PC-3 (cell line): ENCODE data around the gene CHD9. TPM values are rescaled to one million over a fixed set of nuclear protein-coding genes. Genes with fewer than 3 reads are reported as not detected.

ENCODE experiments used
- ATAC-seq: fragments of 200-7000 bp; cut with Tn5 transposase; 2 replicates; pipeline ENCODE4 v1.9.1; 2020; ENCODE audit warnings: mild to moderate bottlenecking, moderate library complexity
- BruUV-seq: library from RNA; stranded (reverse); fragments of 400-500 nt; replicated peaks from 2 replicates; lab custom pipeline; 2021; lab: Mats Ljungman, UMichigan
- CTCF ChIA-PET: fragments of 300-600 bp; sonication (Branson Sonifier 250); formaldehyde crosslinking; loops from one replicate; lab custom pipeline; 2022; ENCODE audit warnings: antibody characterized with exemption; lab: Charles Lee
- POLR2A ChIA-PET: fragments of 300-600 bp; sonication (Branson Sonifier 250); formaldehyde crosslinking; loops from one replicate; lab custom pipeline; 2022; ENCODE audit warnings: antibody characterized with exemption; ENCODE audit not compliant: unreplicated experiment; lab: Charles Lee
- DNase-seq: peaks from one replicate; pipeline ENCODE4 v3.0.0-alpha.2; 2015
- H2AFZ ChIP-seq: fragments of 300-600 bp; sonication (generic); 2 replicates; pipeline ENCODE4 v1.6.0; 2016; ENCODE audit warnings: antibody characterized with exemption, low read length
- H3F3A ChIP-seq: fragments of 300-600 bp; sonication (generic); one replicate; pipeline ENCODE4 v1.6.0; 2017; ENCODE audit warnings: antibody characterized with exemption, low read length, control low read depth, mild to moderate bottlenecking; ENCODE audit not compliant: unreplicated experiment
- H3K27ac ChIP-seq: fragments of 300-600 bp; sonication (generic); 2 replicates; pipeline ENCODE4 v1.5.1; 2016; ENCODE audit warnings: mild to moderate bottlenecking, low read length
- H3K27me3 ChIP-seq: fragments of 300-600 bp; sonication (generic); 2 replicates; pipeline ENCODE4 v1.6.1; 2016; ENCODE audit warnings: low read length, mixed read lengths
- H3K36me3 ChIP-seq: fragments of 300-600 bp; sonication (generic); 2 replicates; pipeline ENCODE4 v1.6.1; 2016; ENCODE audit warnings: low read depth, mixed run types, low read length, mixed read lengths
- H3K4me1 ChIP-seq: fragments of 300-600 bp; sonication (generic); 2 replicates; pipeline ENCODE4 v1.5.1; 2016; ENCODE audit warnings: low read length; ENCODE audit not compliant: insufficient read depth
- H3K4me2 ChIP-seq: fragments of 300-600 bp; sonication (generic); 2 replicates; pipeline ENCODE4 v1.6.0; 2016; ENCODE audit warnings: low read length
- H3K4me3 ChIP-seq: fragments of 300-600 bp; sonication (generic); 2 replicates; pipeline ENCODE4 v1.5.1; 2016; ENCODE audit warnings: mild to moderate bottlenecking, low read length, mixed read lengths
- H3K79me2 ChIP-seq: fragments of 300-600 bp; sonication (generic); 2 replicates; pipeline ENCODE4 v1.6.1; 2017; ENCODE audit warnings: low read length, mixed read lengths
- H3K9ac ChIP-seq: fragments of 300-600 bp; sonication (generic); 2 replicates; pipeline ENCODE4 v1.6.0; 2016; ENCODE audit warnings: mild to moderate bottlenecking, low read length
- H3K9me2 ChIP-seq: fragments of 300-600 bp; sonication (generic); replicated peaks from 2 replicates; pipeline ENCODE4 v1.6.1; 2016; ENCODE audit warnings: mixed run types, low read length, mixed read lengths
- H3K9me3 ChIP-seq: fragments of 300-600 bp; sonication (generic); 2 replicates; pipeline ENCODE4 v1.6.1; 2016; ENCODE audit warnings: low read length, mixed read lengths
- H4K20me1 ChIP-seq: fragments of 300-600 bp; sonication (generic); 2 replicates; pipeline ENCODE4 v1.6.1; 2016; ENCODE audit warnings: low read length, mixed read lengths
- CTCF ChIP-seq: fragments of 300-600 bp; sonication (generic); conservative IDR thresholded peaks from 2 replicates; pipeline ENCODE4 v1.5.1; 2017; ENCODE audit warnings: antibody characterized with exemption, low read depth, mild to moderate bottlenecking, low read length
- EZH2 ChIP-seq: fragments of 300-600 bp; sonication (generic); IDR thresholded peaks from one replicate; pipeline ENCODE4 v1.6.1; 2017; ENCODE audit warnings: antibody characterized with exemption, mild to moderate bottlenecking, low read length; ENCODE audit not compliant: unreplicated experiment
- EZH2phosphoT487 ChIP-seq: fragments of 300-600 bp; sonication (generic); IDR thresholded peaks from 2 replicates; pipeline ENCODE4 v1.6.1; 2018; ENCODE audit warnings: mild to moderate bottlenecking, antibody characterized with exemption, low read length, borderline replicate concordance
- intact Hi-C: fragments of 100-400 bp; cut with micrococcal nuclease; formaldehyde crosslinking; loops from 2 replicates; pipeline ENCODE4 v1.9.0; 2023
- total RNA-seq: library from RNA; depleted of rRNA; stranded (reverse); fragments of >200 nt; gene quantifications from 2 replicates; pipeline ENCODE4 v1.2.3, GENCODE V29; 2014

The CHD9 gene
- total RNA-seq, 1 experiment from 2014 or later: 13.3 TPM

- H3K9me2 ChIP-seq: no peaks in the 10 kb centered on the region
- H3K27me3 ChIP-seq: no peaks in the 10 kb centered on the region
- no peak overlapping the region for H3K27ac ChIP-seq
- no peak overlapping the region for H3K4me2 ChIP-seq
- intact Hi-C loops: loop anchor here (5.0 kb wide), 1 partner anchor 41 kb away; no protein-coding TSS in a partner anchor
- H3K9me3 ChIP-seq: no peaks in the 10 kb centered on the region
- 0 out of 2 replicates have a peak, but pooled peaks cover 4% of the 10 kb centered on the region for H3K79me2 ChIP-seq
- no peaks in the 10 kb centered on the region for H3K36me3 ChIP-seq
- H3K4me3 ChIP-seq: no peak overlapping the region
- H3K4me1 ChIP-seq: no peaks in the 10 kb centered on the region
- no peaks in the 10 kb centered on the region for H3F3A ChIP-seq
- ATAC-seq (no peak), DNase-seq (no peak)
- TF ChIP-seq EZH2: no peak
- BruUV-seq: no TSS peak
- CTCF ChIA-PET: no interaction called here
- POLR2A ChIA-PET: no interaction called here
- no peaks in the 10 kb centered on the region for H4K20me1 ChIP-seq
- H3K9ac ChIP-seq: no peak overlapping the region
- H2AFZ ChIP-seq: no peak overlapping the region
Observed at GRCh38 chr16:53166099-53166498, 111.3 kb downstream of the CHD9 start.

GRCh38 chr16:53168744-53169143 is 114.0 kb downstream of the CHD9 start:
- POLR2A ChIA-PET: interaction anchor here (0.6 kb wide), 1 partner anchor 101 kb away, joined by 16 read pairs; no protein-coding TSS in a partner anchor
- ATAC-seq: no peak
- no peak overlapping the region for H3K9ac ChIP-seq
- no peaks in the 10 kb centered on the region for H3K4me1 ChIP-seq
- H3K27me3 ChIP-seq: no peaks in the 10 kb centered on the region
- no peak for DNase-seq
- no TSS peak for BruUV-seq
- no peaks in the 10 kb centered on the region for H3K9me2 ChIP-seq
- H3F3A ChIP-seq: no peaks in the 10 kb centered on the region
- intact Hi-C loops: loop anchor here (5.0 kb wide), 1 partner anchor 39 kb away; no protein-coding TSS in a partner anchor
- no peak overlapping the region for H2AFZ ChIP-seq
- TF ChIP-seq EZH2phosphoT487 (no peak), CTCF (no peak), EZH2 (no peak)
- H3K27ac ChIP-seq: no peak overlapping the region
- CTCF ChIA-PET: no interaction called here
- no peak overlapping the region for H3K4me2 ChIP-seq
- no peaks in the 10 kb centered on the region for H3K9me3 ChIP-seq
- 0 out of 2 replicates have a peak, but pooled peaks cover 4% of the 10 kb centered on the region for H3K79me2 ChIP-seq
- H3K4me3 ChIP-seq: no peak overlapping the region
- H3K36me3 ChIP-seq: no peaks in the 10 kb centered on the region
- no peaks in the 10 kb centered on the region for H4K20me1 ChIP-seq

GRCh38 chr16:53172517-53172916 is 117.7 kb downstream of the CHD9 start:
- no peak overlapping the region for H3K4me3 ChIP-seq
- POLR2A ChIA-PET: no interaction called here
- BruUV-seq: no TSS peak

More at GRCh38 chr16:53172517-53172916, 117.7 kb downstream of the CHD9 start:
- Histone ChIP-seq H3K36me3 (no peaks in the 10 kb centered on the region), H4K20me1 (no peaks in the 10 kb centered on the region), H3K9me3 (no peaks in the 10 kb centered on the region), H3K9ac (no peak overlapping the region), H3F3A (no peaks in the 10 kb centered on the region), H3K9me2 (no peaks in the 10 kb centered on the region), H3K27ac (no peak overlapping the region), H2AFZ (no peak overlapping the region), H3K27me3 (no peaks in the 10 kb centered on the region), H3K4me2 (no peak overlapping the region), H3K4me1 (no peaks in the 10 kb centered on the region), H3K79me2 (0 out of 2 replicates have a peak, but pooled peaks cover 4% of the 10 kb centered on the region)
- no peak for DNase-seq
- no peak for ATAC-seq
- CTCF ChIA-PET: no interaction called here
- intact Hi-C loops: no loop called here
- TF ChIP-seq EZH2phosphoT487: no peak
- no peak for TF ChIP-seq CTCF
- TF ChIP-seq EZH2: no peak
